GM18520 (cell line): ENCODE data around the gene TMEM170A.

Experiments used
- ATAC-seq: cut with Tn5 transposase; IDR thresholded peaks from one replicate; pipeline ENCODE4 v1.9.1; 2021; ENCODE audit not compliant: unreplicated experiment

Gene TMEM170A

DNA sequence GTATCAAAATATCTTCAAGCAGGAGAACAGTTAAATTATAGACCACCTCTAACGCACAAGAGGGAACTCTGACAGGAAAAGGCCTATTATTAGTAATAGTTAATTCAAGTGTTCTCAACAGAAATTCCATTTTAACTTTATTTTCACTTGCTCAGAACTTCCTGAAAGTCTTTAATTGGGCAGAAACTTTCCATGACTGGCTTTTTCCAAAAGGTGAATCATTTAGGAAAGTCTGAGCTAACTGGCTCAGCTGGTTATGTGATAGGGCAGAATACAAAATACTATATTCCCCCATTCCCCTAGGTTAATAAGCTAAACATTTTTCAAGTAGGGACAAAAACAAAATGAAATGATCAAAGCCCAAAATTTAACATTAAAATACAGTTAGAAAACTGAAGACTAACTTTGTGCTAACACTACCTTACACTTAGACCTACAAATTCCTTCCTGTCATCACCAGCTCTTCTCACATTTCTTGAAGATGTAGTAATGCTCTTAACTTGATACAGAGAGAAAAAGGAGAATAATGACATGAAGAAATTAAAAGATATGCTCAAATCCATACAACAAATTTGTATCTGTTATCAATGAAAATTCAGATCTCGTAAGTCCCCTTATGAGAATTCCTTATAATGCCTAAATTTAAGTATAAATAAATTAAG, 62.2 kb downstream of the TMEM170A start:
- ATAC-seq: no peak

GRCh38 chr16:75401691-75402090, 62.8 kb downstream of the TMEM170A start:
- ATAC-seq: no peak

DNA sequence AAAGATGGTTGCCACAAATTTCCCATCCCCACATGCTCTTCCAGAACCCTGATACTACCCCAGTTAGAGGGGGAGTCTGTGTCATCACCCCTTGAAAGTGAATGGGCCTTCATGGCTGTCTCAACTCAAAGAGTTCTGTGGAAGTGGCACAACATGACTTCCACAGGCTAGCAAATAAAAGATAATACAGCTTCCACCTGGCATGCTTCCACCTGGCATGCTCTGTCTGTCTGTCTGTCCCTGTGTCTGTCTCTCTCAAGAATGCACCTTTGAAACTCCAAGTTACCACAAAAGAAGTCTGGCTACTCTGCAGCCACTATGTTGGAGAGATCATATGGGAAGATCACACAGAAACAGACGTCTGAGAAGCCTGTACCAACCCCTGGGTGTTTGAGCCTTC, 66.2 kb downstream of the TMEM170A start:
- no peak for ATAC-seq

GRCh38 chr16:75394941-75395340, 69.5 kb downstream of the TMEM170A start:
- ATAC-seq: no peak
